Stimulated activated naive CD4-positive, alpha-beta T cell (primary cell): ENCODE measurements around the gene MX2.
"Not testable (repeated sequence)": the region's sequence is repeated elsewhere in the genome, so short reads cannot be mapped to it uniquely, and the experiment has no call there.

Experiments used
- DNase-seq, 6 experiments: peaks; one replicate each; lab custom pipeline; 2025; lab: John Stamatoyannopoulos, UW

MX2 gene

GRCh38 chr21:41418393-41418792, 56.6 kb downstream of the MX2 start:
- DNase-seq, result no peak

DNA sequence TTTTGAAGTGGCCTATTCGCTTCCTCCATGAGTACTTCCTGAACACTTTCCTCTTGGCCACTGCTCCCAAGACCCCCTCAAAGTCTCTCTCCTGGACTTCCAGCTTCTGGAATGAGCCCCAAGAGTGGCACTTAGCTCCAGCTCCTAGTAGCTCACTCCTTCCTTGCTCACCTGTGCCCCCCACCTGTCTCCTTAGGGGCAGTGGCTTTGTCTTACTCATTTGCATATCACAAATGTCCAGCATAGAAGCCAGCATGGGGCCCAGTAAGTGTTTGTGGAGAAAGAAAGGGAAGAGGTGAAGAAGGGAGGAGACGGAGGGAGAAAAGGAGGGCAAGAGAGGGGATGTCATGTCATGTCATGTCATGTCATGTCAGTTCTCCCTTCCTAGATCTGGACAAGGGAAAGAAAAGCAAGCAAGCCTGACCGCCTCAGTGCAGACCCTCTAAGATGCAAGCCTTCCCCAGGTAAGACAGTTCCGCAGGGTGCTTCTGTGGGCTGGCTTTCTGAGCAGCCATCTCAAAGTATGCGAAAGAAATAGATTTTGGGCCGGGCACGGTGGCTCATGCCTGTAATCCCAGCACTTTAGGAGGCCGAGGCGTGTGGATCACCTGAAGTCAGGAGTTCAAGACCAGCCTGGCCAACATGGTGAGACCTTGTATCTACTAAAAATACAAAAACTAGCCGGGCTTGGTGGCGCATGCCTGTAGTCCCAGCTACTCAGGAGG, 57.3 kb downstream of the MX2 start:
- no peak for DNase-seq

DNA sequence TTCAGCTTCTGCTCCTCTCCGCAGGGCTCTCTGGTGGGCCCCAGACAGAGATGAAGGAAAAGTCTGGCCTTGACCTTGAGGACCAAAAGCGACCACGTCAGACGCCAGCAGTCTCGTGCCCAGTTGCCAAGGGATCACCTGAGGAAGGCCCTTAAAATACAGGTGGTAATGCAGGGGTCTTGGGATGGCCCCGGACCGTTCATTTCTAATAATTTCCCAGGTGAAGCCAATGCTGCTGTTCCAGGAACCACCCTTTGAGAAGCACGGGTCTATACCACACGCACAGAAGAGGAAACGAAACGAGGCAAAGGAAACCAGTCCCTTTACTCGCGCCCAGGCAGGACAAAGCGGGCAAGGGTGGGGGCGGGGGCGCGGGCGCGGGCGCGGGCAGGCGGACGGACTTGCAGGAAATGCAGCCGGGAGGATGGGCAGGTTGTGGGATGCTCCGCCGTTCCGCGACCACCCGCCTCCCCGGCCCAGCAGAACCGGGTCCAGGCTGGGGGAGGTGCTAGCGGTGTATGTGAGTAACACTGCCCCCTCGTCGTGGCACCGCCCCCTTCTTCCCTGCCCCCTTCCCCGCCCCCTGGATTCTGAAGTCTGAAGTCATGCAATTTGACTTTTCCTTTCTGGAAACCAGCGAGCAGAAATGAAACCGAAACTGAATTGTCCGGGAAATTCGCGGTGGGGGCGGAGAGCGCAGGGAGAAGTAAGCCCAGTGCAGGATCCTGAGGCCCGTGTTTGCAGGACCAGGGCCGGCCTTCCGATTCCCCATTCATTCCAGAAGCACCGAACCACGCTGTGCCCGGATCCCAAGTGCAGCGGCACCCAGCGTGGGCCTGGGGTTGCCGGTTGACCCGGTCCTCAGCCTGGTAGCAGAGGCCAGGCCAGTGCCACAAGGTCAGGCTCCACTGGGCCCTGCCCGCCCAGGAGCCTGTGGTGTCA, 58.4 kb downstream of the MX2 start:
- DNase-seq, result peak in 5 of 6 experiments; percentile 22 to 53 (median 36)

DNA sequence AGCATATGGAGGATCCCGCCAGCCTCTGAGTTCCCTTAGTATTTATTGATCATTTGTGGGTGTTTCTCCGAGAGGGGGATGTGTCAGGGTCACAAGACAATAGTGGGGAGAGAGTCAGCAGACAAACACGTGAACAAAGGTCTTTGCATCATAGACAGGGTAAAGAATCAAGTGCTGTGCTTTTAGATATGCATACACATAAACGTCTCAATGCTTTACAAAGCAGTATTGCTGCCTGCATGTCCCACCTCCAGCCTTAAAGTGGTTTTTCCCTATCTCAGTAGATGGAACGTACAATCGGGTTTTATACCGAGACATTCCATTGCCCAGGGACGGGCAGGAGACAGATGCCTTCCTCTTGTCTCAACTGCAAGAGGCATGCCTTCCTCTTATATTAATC, 59.2 kb downstream of the MX2 start:
- not testable (repeated sequence) for DNase-seq

DNA sequence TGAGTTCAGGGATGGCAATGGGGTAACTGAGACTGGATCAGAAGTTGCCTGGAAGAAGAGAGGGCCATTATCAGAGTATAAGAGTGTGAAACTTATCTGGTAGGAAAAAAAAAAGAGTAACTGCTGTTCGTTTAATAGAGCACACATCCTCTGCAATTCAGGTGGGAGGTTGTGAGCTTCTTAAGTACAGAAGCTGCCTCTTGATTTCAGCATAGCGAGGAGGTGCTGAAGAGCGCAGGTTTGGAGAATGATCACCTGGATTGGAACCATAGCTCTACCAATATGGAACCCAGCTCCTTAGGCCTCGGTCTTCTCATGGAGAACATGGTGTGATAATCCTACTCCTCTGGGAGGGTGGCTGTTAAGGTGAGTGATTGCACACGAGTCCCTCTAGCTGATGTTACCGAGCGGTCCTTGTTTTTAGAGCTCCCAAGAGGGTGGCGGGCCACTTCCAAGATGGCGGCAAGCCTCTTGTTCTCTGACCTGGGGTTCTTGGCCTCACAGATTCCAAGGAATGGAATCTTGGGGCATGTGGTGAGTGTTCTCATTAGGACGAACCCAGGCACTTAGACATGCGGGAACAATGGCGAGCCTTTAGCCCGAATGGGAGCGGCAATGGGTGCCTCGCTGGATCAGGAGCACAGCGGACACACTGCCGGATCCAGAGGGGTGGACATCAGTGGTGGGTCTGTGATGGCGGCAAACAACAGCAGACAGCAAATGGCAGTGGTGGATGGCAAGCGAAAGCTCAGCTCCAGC, 60.9 kb downstream of the MX2 start:
- DNase-seq, result no peak

DNA sequence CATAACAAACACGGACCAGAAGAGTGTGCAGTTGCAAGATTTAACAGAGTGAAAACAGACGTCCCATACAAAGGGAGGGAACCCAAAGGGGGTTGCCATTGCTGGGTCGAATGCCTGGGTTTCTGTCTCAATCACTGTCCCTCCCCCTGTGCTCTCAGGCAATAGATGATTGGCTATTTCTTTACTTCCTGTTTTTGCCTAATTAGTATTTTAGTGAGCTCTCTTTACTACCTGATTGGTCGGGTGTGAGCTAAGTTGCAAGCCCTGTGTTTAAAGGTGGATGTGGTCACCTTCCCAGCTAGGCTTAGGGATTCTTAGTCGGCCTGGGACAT, 61.4 kb downstream of the MX2 start:
- peak in 1 of 6 experiments; percentile 17 for DNase-seq

GRCh38 chr21:41425588-41425953, 63.7 kb downstream of the MX2 start:
- no peak for DNase-seq

DNA sequence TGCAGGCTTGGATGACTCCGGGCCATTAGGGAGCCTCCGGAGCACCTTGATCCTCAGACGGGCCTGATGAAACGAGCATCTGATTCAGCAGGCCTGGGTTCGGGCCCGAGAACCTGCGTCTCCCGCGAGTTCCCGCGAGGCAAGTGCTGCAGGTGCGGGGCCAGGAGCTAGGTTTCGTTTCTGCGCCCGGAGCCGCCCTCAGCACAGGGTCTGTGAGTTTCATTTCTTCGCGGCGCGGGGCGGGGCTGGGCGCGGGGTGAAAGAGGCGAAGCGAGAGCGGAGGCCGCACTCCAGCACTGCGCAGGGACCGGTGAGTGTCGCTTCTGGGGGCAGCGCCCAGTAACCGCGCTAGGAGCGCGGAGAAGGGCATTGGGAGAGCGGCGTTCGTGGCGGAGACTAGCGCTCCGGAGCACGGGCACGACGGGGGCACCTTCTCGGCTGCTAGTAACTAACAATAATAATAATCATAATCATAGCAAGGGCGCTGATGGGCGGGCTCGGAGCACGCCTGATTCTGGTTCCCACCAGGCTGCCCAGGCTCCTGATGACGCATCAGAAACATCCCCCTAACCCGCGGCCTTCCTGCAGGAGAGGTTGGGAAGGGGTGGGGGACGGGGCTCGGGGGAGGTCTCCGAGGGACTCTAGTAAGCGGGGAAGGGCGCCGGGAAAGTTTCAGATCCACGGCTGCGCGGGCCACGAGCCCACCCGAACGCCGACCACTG, 64.3 kb downstream of the MX2 start, which contains the start of gene MX1:
Gene MX1, plus strand, starts transcription at position 286 of the 722 bp plus-strand sequence. CDS start 5,832 bp downstream, outside the sequence.
- DNase-seq, result peak; percentile 75 to 88 (median 80)

DNA sequence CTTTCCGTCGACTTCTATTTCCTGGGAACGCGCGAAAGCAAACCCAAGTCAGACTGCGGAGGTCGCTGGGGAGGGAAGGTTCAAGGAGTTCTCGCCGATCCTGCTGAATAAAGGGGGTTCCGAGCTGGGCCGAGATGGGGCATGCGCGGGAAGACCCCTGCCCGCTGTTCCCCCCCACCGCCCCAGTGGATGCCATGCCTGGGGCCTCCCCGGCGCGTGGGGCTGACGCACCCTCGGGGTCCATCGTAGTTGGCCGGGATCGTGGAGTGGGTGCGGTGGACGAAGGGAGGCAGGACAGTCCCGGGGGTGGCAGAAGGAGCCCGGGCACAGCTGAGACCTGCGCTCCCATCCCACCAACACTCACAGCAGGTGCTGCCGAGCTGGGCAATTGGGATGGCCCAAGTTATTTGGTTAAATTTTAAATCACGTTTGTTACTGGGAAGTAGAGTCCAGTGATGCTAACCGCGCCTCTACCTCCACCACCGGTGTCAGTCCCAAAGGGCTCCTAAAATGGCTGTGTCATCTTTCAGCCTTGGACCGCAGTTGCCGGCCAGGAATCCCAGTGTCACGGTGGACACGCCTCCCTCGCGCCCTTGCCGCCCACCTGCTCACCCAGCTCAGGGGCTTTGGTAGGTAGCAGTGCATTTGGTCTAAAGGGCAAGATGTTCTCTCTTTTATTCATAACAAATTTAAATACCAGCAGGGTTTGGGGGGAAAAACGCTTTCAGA, 65.0 kb downstream of the MX2 start:
- peak in 2 of 6 experiments; percentile 5 to 12 for DNase-seq

GRCh38 chr21:41427556-41427955, 65.7 kb downstream of the MX2 start:
- no peak for DNase-seq

- DNase-seq, result no peak
Measured at GRCh38 chr21:41428311-41428710, 66.5 kb downstream of the MX2 start.

DNA sequence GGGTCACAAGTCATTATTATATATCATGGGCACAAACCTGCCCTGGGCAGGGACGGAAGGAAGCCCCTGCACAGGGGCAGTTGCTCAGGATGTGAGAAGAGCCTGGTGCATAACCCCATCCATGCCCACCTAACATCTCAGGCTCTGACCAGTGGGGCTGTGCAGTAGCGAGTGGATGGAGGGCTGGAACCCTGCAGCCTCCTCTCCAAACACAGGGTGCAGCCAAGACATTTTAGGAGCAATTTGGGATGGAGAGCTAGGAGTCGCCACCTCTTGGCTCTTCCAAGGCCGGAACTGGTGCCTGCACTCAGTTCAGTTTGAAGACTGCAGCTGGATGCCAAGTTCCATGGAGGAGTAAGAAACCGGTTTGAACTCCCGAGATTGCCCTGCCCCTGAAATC, 67.0 kb downstream of the MX2 start:
- DNase-seq, result no peak

- DNase-seq, result no peak
Measured at GRCh38 chr21:41429305-41429704, 67.5 kb downstream of the MX2 start.

DNA sequence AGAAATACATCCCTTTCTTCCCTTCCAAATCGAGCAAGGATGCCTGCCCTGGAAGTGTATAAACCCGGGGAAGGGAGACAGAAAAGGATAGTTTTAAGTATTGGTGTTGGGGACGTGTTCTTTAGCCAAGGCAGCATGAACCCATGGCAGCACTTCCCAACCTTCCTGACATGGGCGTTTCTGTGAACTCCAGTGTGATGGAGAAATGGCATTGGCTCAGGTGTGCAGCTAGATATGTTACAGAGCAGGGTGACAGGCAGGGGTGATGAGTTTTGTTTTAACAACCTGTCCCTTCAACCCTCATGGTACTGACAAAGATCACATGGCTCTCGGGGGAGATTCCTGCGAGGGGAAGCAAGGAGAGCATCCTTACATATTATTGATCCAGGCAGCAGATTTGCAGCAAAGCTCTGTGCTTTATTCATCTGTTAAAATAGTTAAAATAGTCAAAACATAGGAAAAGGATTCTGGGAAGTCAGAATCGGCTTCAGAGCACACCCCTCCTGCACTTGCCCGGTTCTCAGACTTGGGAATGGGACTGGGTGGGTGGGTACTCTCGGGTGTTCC, 68.2 kb downstream of the MX2 start:
- no peak for DNase-seq

DNA sequence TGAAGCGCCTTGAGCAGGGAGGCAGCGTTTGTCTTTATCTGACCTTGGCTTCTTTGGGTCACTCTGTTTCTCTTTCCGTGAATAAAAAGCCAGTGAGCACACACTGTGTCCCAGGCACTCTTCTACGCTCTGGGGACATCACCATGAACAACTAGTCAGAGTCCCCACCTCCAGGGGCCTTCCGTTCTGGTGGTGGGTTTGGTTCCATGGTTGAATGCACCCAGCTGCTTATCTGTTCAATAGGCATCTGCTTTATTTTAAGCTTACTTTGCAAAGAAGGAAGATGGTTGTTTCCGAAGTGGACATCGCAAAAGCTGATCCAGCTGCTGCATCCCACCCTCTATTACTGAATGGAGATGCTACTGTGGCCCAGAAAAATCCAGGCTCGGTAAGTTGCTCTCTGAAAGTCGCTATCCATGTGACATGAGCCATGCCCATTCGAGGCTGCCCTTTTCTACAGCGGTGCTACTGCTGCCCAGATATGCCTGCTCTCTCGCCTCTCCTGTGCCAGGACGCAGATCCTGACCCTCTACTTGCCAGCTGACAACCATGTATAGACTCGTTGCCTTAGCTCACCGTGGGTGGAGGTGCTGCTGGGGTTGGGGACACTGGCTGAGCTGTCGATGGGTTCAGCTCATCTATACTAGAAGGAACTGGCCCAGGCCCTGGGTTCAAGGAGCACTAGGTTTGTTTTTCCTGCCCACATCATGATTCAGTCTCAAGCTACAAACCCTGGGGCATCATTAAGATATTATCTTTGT, 70.1 kb downstream of the MX2 start:
- DNase-seq, result no peak

DNA sequence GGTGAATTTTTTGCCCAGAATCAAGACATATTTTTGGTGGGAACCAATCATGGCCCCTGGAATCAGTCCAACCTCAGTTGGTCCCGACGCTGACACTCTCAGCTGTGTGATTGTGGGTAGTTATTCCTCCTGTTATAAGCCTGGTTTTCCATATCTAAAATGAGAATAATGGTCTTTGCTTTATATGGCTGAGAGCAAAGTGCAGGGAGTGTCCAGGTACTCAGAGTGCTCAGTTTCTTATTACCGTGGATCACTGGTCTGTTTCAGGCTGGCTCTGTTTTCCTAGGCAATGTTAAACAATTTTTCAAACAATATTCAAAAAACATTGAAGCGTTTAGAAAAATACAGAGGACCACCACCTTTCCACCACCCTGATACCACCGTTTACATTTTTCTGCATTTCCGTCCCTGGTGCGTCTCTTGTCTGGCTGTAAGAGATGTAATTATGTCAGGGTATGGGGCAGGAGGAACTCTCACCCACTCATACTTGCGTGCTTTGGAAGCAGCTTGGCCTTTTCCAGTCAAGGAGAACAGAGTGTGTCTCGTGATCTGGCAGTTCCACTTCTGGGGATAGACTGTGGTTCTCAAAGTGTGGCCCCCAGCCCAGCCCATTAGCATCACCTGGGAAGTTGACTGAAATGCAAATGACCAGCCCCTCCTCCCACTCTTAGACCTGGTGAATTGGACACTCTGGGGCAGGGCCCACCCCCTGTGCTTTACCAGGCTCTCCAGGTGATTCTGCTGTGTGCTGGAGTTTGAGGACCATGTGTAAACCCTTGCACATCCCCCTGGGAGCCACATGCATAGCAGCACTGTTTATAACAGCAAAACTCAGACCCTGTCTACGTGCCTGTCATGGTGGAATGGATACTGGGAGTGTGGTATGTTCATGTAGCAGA, 71.0 kb downstream of the MX2 start:
- no peak for DNase-seq

GRCh38 chr21:41433566-41433965, 71.7 kb downstream of the MX2 start:
- no peak for DNase-seq

- DNase-seq, result no peak
Measured at GRCh38 chr21:41435706-41436105, 73.9 kb downstream of the MX2 start.

- DNase-seq, result no peak
Measured at GRCh38 chr21:41437729-41438128, 75.9 kb downstream of the MX2 start.
